Upper lobe of right lung (tissue), 1 donor: ENCODE measurements around the gene GOSR2. TPM values are rescaled to one million over a fixed set of nuclear protein-coding genes. Genes with fewer than 3 reads are reported as not detected.

Source experiments
- ATAC-seq: fragments of 200-7000 bp; cut with Tn5 transposase; one replicate; pipeline ENCODE4 v1.9.1; 2020; ENCODE audit warnings: mild to moderate bottlenecking, moderate library complexity
- DNase-seq: peaks from one replicate; pipeline ENCODE4 v3.0.0-alpha.2; 2020
- H3K27ac ChIP-seq: fragments of 200-600 bp; one replicate; pipeline ENCODE4 v1.8.0; 2022
- H3K27me3 ChIP-seq: fragments of 200-600 bp; one replicate; pipeline ENCODE4 v1.8.0; 2022; ENCODE audit warnings: mild to moderate bottlenecking
- H3K36me3 ChIP-seq: fragments of 200-600 bp; one replicate; pipeline ENCODE4 v1.8.0; 2022
- H3K4me1 ChIP-seq: fragments of 200-600 bp; one replicate; pipeline ENCODE4 v1.8.0; 2022
- H3K4me3 ChIP-seq: fragments of 200-600 bp; one replicate; pipeline ENCODE4 v1.8.0; 2022; ENCODE audit warnings: mild to moderate bottlenecking
- H3K9me3 ChIP-seq: fragments of 200-600 bp; one replicate; pipeline ENCODE4 v1.8.0; 2022
- CTCF ChIP-seq: fragments of 200-600 bp; IDR thresholded peaks from one replicate; pipeline ENCODE4 v1.8.0; 2022; ENCODE audit warnings: antibody characterized with exemption
- intact Hi-C: fragments of 100-400 bp; cut with DNase I; formaldehyde crosslinking; loops from one replicate; pipeline ENCODE4 v1.11.0; 2022
- total RNA-seq: library from RNA; stranded (reverse); fragmentation: NEBNext Ultra II Directional; extraction: Animal tissue kit (Norgen Biotek cat#: 25700); gene quantifications from one replicate; pipeline ENCODE4 v1.2.1, GENCODE V29; 2021
- donor health status: DM: no; HTN: yes; CAD: no; lungs with severe emphysema.

The GOSR2 gene
- total RNA-seq, 1 donor from 2014 or later: 66.5 TPM

GRCh38 chr17:46962374-46962790 lies 39.4 kb downstream of the GOSR2 start:
- intact Hi-C loops: no loop called here
- Histone ChIP-seq H3K36me3 (no peaks in the 10 kb centered on the region), H3K4me3 (no peak overlapping the region), H3K27ac (no peak overlapping the region), H3K4me1 (no peaks in the 10 kb centered on the region), H3K27me3 (no peaks in the 10 kb centered on the region), H3K9me3 (no peaks in the 10 kb centered on the region)
- no peak for TF ChIP-seq CTCF
- DNase-seq: no peak
- ATAC-seq: peak; percentile 48

- Histone ChIP-seq H3K4me1 (no peaks in the 10 kb centered on the region), H3K4me3 (no peak overlapping the region), H3K9me3 (no peaks in the 10 kb centered on the region), H3K27ac (no peak overlapping the region), H3K27me3 (no peaks in the 10 kb centered on the region), H3K36me3 (no peaks in the 10 kb centered on the region)
- intact Hi-C loops: no loop called here
- DNase-seq: no peak
- no peak for ATAC-seq
- TF ChIP-seq CTCF: no peak
Observed at GRCh38 chr17:46963571-46963970, 40.6 kb downstream of the GOSR2 start.

- intact Hi-C loops: no loop called here
Observed at GRCh38 chr17:46964315-46965265, 41.6 kb downstream of the GOSR2 start.

GRCh38 chr17:46968224-46968834 lies 45.4 kb downstream of the GOSR2 start:
- no peak for DNase-seq

More at GRCh38 chr17:46964315-46965265, 41.6 kb downstream of the GOSR2 start:
- DNase-seq (peak; percentile 47), ATAC-seq (no peak)
- no peaks in the 10 kb centered on the region for H3K4me1 ChIP-seq
- H3K27me3 ChIP-seq: no peaks in the 10 kb centered on the region
- TF ChIP-seq CTCF: no peak
- H3K36me3 ChIP-seq: no peaks in the 10 kb centered on the region
- H3K27ac ChIP-seq: no peak overlapping the region
- no peaks in the 10 kb centered on the region for H3K9me3 ChIP-seq
- no peak overlapping the region for H3K4me3 ChIP-seq

GRCh38 chr17:46968896-46969295 lies 45.9 kb downstream of the GOSR2 start:
- ATAC-seq: no peak

More at GRCh38 chr17:46968224-46968834, 45.4 kb downstream of the GOSR2 start:
- intact Hi-C loops: no loop called here
- no peak for TF ChIP-seq CTCF
- Histone ChIP-seq H3K36me3 (no peaks in the 10 kb centered on the region), H3K4me3 (no peak overlapping the region), H3K27me3 (no peaks in the 10 kb centered on the region), H3K9me3 (no peaks in the 10 kb centered on the region), H3K4me1 (no peaks in the 10 kb centered on the region), H3K27ac (no peak overlapping the region)
- ATAC-seq: no peak

More at GRCh38 chr17:46968896-46969295, 45.9 kb downstream of the GOSR2 start:
- DNase-seq: no peak
- TF ChIP-seq CTCF: no peak
- Histone ChIP-seq H3K4me1 (no peaks in the 10 kb centered on the region), H3K9me3 (no peaks in the 10 kb centered on the region), H3K36me3 (no peaks in the 10 kb centered on the region), H3K27ac (no peak overlapping the region), H3K4me3 (no peak overlapping the region), H3K27me3 (no peaks in the 10 kb centered on the region)
- intact Hi-C loops: no loop called here
